Dermis blood vessel endothelial cell (primary cell): Measurements from ENCODE around the gene OSBPL2. TPM values are rescaled to one million over a fixed set of nuclear protein-coding genes. Genes with fewer than 3 reads are reported as not detected.

Experiments used
- DNase-seq: peaks from one replicate; pipeline ENCODE4 v3.0.0; 2010
- total RNA-seq: library from RNA; depleted of rRNA; stranded (reverse); fragments of >200 nt; gene quantifications from 2 replicates; pipeline ENCODE4 v1.2.3, GENCODE V29; 2014

The OSBPL2 gene
- total RNA-seq, 1 donor from 2014 or later, result 35.7 TPM

DNA sequence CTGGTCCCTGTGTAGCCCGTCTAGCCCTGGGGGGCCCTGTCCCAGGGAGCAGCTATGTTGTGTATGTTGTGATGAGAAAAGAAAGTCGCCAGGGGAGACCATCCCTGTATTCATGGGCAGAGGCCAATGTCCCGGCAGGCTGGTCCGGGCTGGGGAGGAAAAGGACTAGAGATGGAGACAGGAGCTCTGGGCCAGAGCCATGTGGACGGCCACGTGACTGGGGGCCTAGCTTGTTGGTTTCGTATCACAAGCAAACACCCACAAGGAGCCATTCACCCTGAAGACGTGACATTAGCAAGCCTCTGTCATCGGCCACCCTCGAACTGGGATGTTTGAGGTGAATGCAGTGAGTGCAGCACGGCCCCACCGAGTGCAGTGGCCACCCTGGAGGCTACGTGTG lies 15.3 kb upstream of the OSBPL2 start:
- no peak for DNase-seq

DNA sequence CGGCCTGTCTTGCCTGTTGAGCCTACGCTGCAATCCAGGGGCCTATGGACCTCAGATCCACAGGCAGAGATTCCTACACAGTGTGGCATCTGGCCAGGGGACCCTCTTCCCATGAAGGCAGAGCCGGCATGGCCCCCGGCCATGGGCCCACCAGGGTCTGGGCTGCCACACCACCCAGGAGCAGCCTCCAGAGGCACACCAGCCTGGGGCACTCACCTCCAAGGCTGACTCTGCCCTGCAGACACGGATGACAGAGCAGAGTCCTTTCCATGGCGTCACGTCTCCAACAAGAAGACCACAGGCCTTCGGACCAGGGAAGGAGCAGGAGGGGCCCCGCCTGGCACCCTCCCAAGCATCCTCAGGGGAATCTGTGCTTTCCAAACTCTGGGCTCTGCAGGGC lies 14.8 kb upstream of the OSBPL2 start:
- no peak for DNase-seq

DNA sequence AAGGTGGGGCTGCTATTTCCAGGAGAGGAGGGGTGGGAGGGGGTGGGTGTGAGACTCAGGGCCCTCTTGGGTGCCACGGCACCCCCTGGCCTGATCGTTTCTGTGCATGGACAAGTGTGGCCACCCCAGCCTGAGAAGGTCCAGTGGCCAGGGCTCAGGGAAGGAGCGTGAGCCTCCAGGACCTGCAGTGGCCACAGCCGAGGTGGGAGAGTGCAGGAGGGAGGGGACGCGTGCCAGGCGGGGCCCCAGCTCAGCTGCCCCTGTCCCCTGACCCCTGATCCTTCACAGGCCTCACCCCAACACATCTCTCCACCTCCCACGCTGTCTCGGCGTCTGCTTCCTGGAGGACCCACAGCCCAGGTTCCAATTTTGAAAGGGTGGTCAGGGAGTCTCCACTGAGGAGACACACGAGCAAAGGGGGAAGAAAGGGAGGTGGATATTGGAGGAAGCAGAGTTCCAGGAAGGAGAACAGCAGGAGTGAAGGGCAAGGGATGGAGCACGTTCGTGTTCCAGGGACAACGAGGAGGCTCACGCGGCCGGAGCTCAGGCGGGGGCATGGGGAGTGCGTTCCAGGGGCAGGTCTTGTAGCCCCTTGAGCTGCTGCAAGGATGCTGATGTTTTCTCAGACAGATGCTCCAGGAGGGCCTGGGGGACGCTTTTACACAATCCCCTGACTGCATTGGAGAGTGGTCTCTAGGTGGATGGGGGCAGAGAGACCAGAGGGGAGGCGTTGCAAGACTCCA lies 14.0 kb upstream of the OSBPL2 start:
- DNase-seq, result no peak

DNA sequence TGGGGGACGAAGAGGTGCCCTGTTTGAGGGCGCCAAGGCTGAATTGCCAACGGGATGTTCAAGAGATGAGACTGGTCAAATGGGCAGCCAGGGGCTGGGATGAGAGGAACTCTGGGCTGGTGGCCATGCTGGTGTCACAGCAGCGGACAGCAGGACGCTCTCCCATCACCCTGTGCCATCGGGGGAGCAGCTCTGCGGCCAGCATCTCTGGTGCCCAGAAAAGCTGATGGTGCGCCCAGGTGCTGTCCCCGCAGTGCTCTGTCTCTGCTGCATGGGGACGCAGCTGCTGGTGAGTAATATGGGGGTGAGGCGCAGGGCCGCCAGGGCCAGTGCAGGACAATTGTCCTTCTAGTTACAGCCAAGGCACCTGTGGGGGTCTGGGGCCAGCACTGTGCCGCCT lies 13.3 kb upstream of the OSBPL2 start:
- no peak for DNase-seq

DNA sequence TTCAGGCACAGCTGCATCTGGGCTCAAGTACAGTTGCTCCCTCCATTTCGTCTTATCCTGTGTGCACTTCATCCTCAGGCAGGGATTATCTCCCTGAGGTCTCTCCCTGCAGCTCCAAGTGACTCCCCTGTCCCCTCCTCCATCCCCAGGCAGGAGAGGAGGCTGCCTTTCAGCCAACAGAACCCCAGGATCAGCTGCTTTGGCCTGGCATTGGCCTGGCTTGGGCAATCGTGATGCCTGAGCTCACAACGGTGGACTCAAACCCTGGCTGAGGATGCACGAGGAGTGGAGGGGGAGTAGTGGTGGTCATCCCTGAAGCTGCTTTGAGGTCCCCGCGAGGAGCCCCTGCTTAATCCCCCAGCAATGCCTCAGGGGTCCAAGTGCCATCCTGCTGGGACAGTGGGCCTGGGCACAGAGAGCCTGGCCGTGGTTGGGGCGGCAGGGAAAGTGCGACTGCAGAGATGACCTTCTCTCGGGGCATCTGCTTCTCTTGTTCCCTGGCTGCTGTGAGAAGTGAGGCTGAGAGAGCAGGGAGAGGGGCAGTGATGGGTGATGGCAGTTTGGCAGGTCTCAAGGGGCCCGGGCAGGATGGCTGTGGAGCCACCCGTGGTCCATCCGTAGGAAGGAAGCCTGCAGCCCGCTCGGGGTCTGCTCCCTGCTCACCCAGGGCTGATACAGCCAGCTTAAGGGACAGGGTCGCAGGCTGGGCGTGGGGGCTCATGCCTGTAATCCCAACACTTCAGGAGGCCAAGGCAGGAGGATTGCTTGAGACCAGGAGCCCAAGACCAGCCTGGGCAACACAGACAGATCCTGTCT lies 12.3 kb upstream of the OSBPL2 start:
- no peak for DNase-seq

DNA sequence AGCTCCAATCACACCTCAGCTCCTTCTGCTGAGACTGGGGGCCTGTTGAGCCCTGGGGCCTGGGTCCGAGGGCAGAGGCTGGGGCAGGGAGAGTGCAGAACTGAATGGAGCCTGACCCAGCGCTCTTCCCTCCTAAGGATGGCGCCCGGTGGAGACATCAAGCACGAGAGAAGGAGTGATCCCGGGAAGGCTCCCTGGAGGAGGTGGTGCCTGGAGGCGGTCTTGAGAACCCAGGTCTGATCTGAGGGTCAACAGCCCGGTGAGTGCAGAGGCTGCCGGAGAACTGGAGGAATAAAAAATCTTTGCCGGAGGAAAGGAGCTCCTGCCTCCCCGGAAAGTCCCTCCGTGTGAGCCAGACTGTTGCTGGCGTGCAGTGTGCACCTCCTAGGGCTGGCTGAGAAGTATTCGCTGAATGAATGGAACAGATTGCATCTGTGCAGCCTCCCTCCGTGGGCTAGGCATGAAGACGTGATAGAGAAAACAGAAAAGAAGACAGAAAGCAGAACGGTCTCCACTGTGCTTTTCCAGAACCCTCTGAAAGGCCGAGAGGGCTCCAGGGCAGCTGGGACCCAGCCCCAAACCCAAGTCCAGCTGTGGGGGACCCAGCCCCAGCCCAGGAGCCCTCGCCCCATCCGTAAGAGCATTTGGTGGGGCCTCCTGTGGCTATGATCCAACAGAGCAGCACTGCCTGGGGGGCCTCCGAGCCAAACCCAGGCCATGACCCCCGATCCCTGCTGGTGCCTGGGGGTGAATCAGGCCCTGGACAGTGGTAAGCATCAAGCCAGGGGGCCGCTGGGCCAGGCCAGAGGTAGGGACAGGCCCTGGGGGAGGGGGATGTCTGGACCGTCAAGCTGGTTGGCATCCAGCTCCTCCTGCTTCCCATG lies 11.4 kb upstream of the OSBPL2 start:
- no peak for DNase-seq

DNA sequence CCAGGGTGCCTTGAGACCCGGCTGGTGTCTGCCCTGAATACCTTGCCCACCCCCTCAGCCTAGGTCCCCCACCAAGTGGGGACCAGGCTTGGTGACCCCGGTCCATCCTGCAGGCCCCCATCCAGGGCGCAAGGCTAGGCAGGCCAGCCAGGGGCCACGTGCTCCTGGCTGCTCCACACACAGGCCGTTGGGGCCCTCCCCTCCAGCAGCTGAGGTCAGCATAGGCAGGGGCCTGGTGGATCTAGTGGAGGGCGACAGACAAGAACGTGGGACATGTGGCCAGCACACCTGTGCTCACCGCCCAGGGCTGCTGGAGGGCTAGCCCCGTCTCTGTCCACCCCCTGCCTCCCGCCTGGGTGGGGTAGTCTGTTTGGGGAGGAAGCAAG lies 10.7 kb upstream of the OSBPL2 start:
- no peak for DNase-seq

DNA sequence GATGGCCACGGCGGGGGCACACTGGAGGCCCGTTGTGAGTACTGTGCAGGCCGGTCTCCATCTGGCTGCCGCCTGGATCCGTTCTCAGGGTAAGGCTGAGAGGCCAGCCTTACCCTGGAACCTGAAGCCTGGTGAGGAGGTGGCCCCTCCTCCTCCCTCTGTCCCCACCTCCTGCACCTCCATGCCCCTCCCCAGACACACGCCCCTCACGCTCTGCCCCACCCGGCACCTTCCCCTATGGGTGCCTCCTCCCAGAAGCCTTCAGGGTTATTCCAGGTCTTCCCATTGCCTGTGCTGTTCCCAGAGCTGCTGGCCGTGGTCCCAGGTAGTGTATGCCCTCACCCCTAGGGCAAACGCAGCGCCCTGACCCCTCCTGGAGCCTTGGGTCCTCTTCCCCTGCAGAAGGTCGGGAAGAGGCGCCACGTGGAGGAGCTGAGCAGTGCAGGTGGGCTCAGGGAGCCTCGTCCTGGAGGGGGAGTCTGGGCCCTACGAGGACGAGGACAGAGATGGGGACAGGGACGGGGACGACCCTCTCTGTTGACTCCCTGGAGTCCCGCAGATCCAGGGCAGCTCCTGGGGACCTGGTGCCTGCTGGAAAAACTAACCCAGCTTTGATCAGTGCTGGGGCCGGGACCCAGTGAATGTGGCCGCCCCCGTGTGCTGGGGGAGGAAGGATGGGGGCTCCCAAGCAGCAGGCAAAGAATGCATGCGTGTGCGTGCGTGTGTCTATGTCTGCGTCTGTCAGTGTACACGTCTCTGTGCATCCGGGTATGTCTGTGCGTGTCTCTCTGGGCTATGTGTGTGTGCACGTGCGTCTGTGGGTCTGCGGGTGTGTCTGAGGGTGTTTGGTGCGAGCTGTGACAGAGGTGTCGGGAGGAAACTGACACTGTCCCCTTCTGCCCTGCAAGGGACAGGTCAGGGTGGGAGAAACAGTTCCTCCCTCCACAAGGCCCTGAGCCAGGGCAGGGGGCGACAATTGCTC lies 10.1 kb upstream of the OSBPL2 start:
- DNase-seq, result no peak

DNA sequence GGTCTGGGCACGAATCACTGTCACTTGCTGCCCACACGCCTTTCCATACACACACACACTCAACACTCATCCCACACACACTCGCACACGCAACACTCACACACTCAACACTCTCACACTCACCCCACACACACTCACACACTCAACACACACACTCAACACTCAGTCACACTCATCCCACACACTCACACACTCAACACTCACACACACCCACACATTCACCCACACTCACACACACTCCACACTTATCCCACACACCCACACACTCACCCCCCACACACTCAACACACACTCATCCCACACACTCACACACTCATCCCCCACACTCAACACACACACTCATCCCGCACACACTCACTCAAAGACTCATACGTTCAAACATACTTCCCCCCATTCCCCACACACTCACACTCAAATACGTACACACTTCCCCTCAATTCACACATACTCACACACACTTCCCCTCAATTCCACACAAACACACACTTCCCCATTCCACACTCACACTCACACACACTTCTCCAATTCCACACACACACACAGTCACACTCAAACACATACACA lies 9.3 kb upstream of the OSBPL2 start:
- no peak for DNase-seq

DNA sequence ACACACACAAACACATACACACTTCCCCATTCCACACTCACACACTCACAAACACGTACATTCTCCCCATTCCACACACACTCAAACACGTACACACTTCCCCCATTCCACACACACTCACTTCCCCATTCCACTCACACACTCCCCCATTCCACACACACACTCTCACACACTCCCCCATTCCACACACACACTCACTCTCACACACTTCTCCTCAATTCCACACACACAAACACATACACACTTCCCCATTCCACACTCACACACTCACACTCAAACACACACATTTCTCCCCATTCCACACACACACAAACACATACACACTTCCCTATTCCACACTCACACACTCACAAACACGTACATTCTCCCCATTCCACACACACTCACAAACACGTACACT lies 8.7 kb upstream of the OSBPL2 start:
- DNase-seq, result no peak

DNA sequence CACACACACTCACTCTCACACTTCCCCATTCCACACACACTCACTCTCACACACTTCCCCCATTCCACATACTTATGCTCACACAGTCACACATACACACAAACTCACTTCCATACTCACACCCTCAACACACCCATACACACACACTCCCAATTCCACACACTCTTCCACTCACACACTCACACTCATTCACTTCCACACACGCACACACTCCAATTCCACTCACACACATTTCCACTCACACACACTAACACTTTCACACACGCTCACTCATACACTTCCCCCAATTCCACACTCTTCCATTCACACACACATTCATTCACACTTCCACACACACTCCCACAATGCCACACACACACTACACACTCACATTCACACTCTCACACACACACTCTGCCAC lies 8.0 kb upstream of the OSBPL2 start:
- DNase-seq, result no peak

DNA sequence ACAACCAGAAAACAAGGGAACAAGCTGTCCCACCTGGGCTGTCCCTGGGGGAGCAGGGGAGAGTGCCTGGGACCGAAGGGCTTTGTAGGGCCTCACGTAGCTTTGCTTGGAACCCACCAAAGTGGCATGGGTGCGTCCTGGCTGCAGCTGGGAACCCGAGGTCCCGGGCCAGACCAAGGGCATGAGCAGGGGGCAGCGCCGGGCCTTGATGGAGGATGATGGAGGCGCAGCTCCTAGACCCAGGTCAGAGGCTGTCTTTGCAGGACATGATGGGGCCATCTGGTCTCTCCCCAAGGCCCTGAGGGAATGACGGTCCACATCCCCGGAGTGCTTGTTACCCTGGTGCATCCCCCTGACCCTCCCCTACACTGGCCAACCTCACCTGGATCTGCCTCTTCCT lies 7.6 kb upstream of the OSBPL2 start:
- DNase-seq, result no peak

DNA sequence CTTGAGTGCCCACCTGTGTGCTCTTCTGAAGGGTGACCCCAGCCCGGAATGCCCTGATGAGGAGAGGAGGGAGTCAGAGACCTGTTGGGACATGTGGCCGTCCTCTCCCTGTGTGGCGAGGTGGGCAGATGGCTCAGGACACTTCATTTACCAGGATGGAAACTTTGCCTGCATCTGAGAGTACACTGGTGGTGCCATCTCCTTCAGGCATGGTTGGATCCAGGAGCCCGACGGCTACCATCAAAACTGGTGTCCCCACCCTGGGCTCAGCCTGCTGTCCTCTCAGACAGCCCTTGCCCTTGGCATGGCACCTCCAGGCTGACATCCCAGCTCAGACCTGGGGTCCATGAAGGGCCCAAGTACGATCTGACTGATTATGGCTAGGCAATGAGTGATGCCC lies 7.0 kb upstream of the OSBPL2 start:
- no peak for DNase-seq

DNA sequence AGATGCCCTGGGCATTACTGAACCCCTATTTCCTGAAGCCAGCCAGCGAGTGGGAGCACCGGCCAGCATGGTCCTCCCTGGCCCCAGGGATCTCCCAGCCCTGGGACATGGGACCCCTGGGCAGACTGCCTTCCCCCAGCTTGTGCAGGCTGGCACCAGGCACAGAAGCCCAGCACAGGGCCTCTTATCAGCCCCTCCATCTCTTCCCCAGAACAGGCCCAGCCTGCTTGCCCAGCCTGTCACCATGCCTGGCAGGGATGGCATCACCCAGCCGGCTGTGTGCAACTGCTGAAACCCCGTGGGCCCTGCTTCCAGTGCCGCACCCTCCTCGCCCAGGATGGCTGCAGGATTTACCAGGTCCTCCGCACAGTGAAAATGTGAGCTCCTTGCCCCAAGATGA lies 6.1 kb upstream of the OSBPL2 start:
- DNase-seq, result no peak

DNA sequence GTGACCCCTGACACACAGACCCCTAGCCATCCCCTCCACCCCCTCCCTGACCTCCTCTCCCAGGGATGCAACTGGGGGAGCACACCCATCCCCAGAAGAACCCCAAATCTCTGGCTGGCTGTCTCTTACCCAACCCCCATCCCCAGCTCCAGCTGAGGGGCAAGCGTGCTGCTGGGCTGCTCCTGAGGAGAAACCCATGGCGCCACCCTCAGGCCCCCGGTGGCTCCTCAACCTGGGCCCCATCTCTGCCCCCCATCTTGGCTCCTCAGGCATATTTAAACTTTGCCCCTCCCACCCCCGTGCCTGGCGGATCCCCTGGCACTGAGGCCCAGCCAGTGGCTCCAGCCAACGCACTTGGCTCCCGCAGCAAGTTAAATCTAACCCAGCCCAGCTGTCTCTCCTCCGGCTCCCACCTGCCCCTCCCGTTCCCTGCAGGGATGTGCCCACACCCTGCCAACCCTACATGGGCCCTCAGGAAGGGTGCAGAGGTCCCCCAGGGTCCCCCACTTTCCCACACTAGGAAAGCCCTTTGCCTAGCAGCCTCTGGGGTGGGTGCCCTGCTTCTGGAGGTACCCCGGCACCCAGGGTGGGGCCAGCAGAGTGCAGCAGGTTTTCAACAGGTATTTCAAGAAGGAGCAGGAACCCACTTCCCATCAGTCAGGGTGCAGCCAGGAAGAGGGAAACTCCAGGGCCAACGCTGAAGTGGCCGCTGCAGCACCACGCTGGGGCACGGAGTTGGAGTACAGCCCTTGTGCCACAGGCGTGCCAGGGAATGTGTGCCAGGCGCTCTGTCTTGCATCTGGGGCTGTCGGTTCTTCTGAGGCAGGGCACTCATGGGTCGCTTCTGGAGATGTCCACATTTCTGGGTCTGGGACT lies 5.3 kb upstream of the OSBPL2 start:
- DNase-seq, result no peak

DNA sequence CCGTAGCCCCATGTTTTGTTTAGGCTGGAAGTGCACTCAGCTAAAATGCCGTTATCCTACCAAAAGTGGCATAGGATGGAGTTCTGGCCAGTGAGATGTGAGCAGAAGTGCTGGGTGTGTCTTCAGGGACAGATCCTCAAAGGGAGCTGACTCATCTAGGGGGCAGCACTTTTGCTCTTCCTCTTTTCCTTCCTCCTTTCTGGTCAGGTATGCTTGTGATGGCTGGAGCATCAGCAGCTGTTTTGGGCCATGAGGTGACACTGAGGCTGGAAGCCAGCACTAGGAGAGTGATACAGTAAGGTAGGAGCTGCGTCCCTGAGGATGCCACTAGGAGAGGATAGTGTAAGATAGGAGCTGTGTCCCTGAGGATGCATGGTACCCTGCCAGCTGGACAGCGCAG lies 4.6 kb upstream of the OSBPL2 start:
- no peak for DNase-seq

DNA sequence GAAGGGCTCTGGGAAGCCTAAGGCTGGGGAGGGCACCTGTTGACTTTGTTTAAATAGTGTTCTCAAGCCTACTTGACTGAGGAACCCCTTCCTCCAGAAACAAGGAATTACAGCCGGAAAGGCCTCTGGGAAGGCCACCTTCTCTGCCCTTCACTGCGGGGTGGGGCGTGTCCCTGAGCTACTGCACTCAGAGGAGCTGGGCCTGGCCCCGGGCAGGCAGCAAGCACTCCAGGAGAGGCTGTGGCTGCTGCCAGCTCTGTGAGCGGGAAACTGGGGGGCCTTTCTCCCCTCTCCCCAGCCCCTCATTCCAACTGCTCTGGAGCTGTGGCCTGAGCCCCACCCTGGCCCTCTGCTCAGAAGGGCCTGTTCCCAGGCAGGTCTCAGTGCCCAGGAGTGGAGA lies 4.0 kb upstream of the OSBPL2 start:
- DNase-seq, result no peak

DNA sequence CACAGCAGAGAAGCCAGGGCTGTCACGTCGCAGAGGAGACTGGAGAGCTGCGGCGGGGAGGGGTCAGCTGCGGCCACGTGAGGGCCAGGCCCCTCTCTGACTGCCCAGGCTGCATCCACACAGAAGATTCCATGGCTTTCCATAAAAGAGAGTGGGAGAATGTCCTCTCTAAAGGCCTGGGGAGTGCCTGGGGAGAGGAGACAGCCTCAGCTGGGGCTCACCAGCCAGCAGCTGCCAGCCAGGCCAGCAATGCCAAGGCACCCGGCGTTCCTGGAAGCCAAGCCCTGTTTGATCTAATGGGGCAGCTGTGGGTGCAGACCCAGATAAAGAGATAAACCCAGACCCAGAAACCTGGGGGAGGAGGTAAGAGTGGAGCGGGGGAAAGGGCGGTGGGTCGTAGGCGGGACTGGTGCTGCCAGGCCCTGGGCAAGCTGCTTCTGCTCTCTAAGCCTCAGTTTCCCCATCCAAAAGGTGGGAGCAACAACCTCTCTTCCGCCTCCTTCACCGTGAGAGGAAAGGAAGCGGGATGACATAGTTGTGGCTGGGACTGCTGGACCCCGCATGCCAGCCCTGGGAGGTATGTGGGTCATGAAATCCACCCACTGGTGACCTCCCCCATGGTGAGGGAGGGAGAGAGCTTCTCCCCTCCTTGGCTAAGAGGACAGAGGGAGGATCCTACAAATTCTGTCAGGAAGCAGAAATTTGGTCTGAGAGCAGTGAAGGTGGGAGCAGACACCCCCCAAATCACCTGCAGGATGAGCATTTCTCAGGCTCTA lies 3.1 kb upstream of the OSBPL2 start:
- DNase-seq, result no peak

DNA sequence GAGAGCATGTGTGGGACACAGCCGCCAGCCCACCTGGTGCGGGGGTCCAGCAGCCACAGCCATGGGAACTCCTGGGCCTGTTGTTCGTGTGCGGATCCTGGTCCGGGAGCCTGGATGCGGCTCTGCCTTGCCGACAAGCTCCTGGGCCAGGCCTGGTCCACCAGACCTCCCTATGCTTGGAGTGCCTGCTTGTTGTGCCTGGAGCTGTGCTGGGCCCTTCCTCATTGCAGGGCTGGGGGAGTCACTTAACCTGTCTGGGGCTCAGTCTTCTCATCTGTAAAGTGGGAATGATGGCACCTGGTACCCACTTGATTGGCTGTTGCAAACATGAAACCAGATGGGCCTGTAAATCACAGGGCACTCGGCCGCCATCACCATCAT lies 2.6 kb upstream of the OSBPL2 start:
- no peak for DNase-seq

DNA sequence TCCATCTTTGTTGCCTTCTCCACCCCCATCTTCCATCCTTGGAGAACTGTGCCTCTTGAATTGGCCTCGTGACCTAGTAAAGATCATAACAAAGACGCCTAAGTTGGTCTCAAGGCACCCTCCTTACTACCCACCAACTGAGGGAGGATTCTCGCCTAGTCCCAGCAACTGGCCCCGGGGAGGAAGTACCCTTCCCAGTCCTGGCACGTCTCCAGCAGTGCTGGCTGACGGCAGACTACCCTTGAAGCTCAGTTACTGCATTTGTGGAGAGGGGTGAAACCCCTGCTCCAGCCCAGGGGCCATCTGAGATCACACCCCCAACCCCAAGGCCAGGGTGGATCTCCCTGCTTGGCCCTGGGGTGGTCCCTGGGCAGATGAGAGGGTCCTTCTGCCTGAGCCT lies 2.1 kb upstream of the OSBPL2 start:
- DNase-seq, result no peak
